IPS DF 6.9 (cell line): ENCODE results near the gene ZBTB16.

Experiments
- DNase-seq: peaks from one replicate; pipeline ENCODE4 v3.0.0-alpha.2; 2013; ENCODE audit warnings: low read depth, low spot score
- H3K27ac ChIP-seq: one replicate; pipeline ENCODE4 v1.5.1; 2013; ENCODE audit warnings: low read length, control low read depth
- H3K27me3 ChIP-seq: 2 replicates; pipeline ENCODE4 v1.6.1; 2013; ENCODE audit warnings: mild to moderate bottlenecking, low read length; ENCODE audit not compliant: control insufficient read depth, insufficient read depth
- H3K36me3 ChIP-seq: 2 replicates; pipeline ENCODE4 v1.6.1; 2013; ENCODE audit warnings: low read length; ENCODE audit not compliant: control insufficient read depth, insufficient read depth
- H3K4me1 ChIP-seq: 2 replicates; pipeline ENCODE4 v1.6.1; 2013; ENCODE audit warnings: low read length; ENCODE audit not compliant: control insufficient read depth, insufficient read depth
- H3K4me3 ChIP-seq: 2 replicates; pipeline ENCODE4 v1.5.1; 2013; ENCODE audit warnings: mild to moderate bottlenecking, low read length
- H3K9me3 ChIP-seq: 2 replicates; pipeline ENCODE4 v1.6.1; 2013; ENCODE audit warnings: low read length, inconsistent platforms; ENCODE audit not compliant: control insufficient read depth, insufficient read depth
- WGBS: extraction: QIAGEN DNeasy Blood & Tissue Kit; methylation state at CpG from one replicate; pipeline ENCODE4 v1.1.7; 2013; ENCODE audit warnings: mixed read lengths, missing lambda C conversion rate; ENCODE audit not compliant: insufficient read length, insufficient coverage; 5-methylcytosine and 5-hydroxymethylcytosine counted together

ZBTB16 gene

DNA sequence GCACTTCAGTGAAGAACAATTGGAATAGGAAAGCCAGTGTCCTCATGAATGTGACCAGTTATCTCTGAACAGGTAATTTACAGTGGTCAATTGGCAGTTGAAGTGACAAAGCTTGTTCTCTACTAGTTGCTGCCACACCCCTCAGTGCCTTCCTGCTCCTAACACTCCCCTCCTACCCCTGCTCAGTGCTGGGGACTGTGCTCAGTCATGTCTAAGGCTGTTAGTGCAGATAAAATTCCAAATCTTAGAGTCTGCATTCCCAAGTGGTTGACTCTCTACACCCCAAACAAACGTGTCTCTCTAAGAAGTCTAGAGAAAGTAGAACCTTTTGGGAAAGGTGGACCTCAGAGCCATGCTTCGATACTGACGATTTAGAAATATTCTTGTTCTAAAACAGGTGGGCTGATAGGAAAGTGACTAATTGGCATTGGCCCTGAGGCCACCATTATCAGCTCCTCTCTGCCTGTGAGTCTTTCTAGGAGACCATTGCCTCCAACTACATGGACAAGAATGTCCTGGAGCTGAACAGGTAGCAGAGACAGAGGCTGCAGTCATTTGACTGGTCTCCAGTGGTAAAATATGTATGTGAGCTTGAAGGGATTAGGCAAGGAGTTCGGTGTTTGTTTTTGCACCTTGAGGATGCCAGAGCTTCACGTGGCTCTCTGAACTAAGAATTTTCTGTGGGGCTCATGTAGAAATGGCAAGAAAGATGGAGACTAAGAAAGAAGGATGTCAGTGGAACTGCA, 214.6 kb downstream of the ZBTB16 start:
- Histone ChIP-seq H3K9me3 (no peaks in the 10 kb centered on the region), H3K27me3 (no peaks in the 10 kb centered on the region), H3K27ac (no peak overlapping the region), H3K36me3 (no peaks in the 10 kb centered on the region), H3K4me1 (no peaks in the 10 kb centered on the region), H3K4me3 (no peak overlapping the region)
- no CpG with 5 or more reads among the region's 5 CpGs for WGBS
- DNase-seq: no peak

DNA sequence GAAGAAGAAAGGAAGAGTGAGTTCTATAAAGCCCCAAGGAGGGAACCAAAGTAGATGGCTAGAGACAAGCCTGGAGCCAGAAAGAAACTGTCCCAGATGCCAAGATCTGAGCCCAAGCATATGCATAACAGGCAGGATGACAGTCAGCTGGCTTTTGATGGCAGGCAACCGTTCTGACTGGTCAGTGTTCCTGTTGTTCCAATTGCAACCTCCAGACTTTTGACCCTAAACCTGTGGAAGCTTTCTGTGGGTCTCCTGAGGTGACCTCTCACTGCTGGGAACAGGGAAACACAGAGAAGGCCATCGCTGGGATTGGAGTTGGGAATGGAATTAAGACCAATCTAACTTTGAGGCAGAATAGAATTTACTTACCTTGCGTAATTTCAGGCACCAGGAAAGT, 215.1 kb downstream of the ZBTB16 start:
- no CpG with 5 or more reads among the region's 3 CpGs for WGBS
- Histone ChIP-seq H3K4me1 (no peaks in the 10 kb centered on the region), H3K4me3 (no peak overlapping the region), H3K27me3 (no peaks in the 10 kb centered on the region), H3K9me3 (no peaks in the 10 kb centered on the region), H3K36me3 (no peaks in the 10 kb centered on the region), H3K27ac (no peak overlapping the region)
- DNase-seq: no peak

DNA sequence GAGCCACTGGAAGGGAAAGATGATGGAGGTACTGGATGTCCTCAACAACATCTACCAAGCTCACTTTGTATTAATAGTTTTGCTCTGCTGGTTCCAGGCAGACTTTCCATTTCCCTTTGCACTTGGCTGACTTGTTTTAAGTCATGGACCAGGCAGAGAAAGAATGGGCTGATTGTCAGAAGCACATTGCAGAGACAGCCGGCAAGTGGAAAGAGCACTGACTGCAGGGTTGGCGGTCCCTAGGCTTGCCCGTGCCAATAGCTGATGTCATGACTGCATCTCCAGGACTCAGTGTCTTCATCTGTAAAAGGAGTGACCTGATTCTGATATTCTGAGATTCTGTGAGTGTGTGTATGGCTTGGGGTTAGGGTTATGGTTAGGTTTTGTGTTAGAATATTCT, 215.8 kb downstream of the ZBTB16 start:
- no peak for DNase-seq
- Histone ChIP-seq H3K4me1 (no peaks in the 10 kb centered on the region), H3K27me3 (no peaks in the 10 kb centered on the region), H3K9me3 (no peaks in the 10 kb centered on the region), H3K4me3 (no peak overlapping the region), H3K27ac (no peak overlapping the region), H3K36me3 (no peaks in the 10 kb centered on the region)
- WGBS: no CpG with 5 or more reads among the region's 3 CpGs

DNA sequence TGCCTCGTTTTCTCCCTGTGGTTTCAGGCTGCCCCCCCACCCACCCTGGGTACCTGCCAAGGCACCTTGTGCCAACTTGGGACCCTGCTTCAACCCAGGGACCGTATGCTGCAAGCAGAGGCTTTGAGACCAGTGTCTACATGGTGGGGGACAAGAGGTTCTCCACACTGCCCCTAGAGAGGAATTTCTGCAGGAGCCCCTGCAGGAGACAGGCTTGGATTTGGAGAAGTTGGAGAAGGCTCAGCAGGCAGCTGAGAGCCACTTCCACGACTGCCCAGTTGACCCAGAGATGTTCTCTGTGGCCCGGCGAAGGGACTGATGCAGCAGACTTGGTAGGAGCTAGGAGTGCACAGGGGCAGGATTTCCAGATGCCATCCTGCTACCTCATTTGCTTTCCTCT, 216.6 kb downstream of the ZBTB16 start:
- Histone ChIP-seq H3K27ac (no peak overlapping the region), H3K36me3 (no peaks in the 10 kb centered on the region), H3K27me3 (no peaks in the 10 kb centered on the region), H3K4me3 (no peak overlapping the region), H3K4me1 (peaks cover 2% of the 10 kb centered on the region; the same call in 1 of the 2 replicates), H3K9me3 (no peaks in the 10 kb centered on the region)
- DNase-seq: no peak
- no CpG with 5 or more reads among the region's 5 CpGs for WGBS

DNA sequence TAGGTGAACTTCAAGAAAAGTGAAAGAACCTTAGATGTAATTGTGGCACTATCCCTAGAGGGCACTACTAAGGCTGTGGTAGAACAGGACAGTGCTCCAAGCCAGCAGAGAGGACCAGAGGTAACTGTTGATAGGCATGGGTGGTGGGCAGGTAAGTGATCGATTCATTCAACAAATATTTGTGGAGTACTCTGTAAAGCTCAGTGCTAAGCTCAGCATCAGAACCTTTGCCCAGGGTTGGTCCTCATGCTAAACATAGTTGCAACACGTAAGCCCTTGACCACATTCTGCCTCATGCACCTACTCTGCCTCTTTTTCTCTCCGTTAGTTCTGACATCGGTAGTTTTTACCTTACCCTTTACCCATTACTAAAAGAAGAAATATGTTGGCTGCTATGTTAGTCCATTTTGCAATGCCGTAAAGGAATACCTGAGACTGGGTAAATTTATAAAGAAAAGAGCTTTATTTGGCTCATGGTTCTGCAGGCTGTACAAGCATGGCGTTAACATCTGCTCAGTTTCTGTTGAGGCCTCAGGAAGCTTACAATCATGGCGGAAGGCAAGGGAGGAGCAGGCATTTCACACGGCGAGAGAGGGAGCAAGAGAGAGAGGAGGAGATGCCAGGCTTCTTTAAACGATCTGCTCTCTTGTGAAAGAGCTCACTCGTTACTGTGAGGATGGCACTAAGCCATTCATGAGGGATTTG, 218.3 kb downstream of the ZBTB16 start:
- Histone ChIP-seq H3K27ac (no peak overlapping the region), H3K4me1 (peaks cover 3% of the 10 kb centered on the region; the same call in 1 of the 2 replicates), H3K36me3 (no peaks in the 10 kb centered on the region), H3K27me3 (no peaks in the 10 kb centered on the region), H3K9me3 (no peaks in the 10 kb centered on the region), H3K4me3 (no peak overlapping the region)
- no CpG with 5 or more reads among the region's 11 CpGs for WGBS
- DNase-seq: no peak

DNA sequence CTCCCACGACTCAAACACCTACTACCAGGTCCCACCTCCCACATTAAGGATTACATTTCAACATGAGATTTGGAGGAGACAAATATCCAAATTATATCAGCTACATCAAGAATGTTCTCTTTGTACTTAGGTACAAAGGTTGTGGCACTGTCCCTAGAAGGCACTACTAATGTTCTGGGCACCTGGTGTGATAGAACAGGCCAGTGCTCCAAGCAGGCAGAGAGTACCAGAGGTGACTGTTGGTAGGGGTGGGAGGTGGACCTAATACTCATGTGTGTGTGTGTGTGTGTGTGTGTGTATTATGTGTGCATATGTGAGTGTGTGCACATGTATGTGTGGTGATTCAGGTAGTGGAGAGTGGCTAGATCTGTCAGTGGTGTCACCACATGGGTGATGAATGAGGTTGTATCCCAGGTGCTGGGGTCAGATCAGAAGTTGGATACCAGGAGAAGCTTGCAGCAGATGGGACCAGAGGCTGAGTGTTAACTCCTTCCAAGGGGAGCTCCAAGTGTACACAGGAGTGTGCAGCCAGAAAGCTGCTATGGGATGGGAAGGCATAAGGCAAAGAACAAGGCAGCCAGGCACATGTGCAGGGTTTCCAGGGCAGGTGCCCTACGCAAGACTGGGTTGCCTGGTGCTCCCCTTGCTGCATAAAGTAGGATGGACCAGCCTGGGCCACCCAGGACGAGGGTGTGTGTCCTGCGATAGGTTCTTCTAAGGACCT, 219.0 kb downstream of the ZBTB16 start:
- peaks cover 3% of the 10 kb centered on the region; the same call in 1 of the 2 replicates for H3K4me1 ChIP-seq
- no peaks in the 10 kb centered on the region for H3K36me3 ChIP-seq
- H3K27ac ChIP-seq: no peak overlapping the region
- WGBS: no CpG with 5 or more reads among the region's 4 CpGs
- no peaks in the 10 kb centered on the region for H3K9me3 ChIP-seq
- DNase-seq: no peak
- H3K27me3 ChIP-seq: no peaks in the 10 kb centered on the region
- no peak overlapping the region for H3K4me3 ChIP-seq

DNA sequence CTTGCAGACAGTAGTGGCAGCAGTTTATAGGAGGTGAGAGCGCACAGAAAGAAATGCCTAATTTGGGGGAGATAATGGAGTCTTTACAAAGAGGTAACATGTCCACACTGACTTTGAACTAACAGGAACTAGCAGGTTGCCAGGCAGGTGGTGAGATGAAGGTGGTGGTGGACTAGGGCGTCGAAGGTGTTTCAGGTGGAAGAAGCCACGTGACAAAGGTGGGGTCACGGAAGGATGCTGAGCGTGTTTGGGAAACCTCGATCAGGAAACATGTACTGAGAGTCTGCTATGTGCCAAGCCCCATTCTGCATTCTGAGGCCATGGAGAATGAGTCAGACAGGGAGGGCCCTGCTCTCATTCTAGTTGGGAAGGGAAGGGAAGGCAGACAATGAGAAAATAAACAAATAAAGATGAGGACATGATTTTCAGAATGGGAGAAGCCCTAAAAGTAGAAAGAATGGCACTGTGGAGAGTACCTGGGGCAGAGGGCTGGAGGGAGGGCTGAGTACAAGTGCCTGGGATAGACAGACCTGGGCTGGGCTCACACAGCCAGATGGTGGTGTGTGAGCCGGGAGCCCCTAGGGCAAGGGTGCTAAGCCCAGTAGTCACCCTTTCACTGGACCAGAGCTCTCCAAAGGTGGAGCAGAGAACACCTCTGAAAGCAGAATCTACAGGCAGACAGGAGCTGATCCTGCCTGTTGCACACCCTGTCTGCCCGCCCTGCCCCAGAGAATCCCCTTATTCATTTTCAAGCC, 220.5 kb downstream of the ZBTB16 start:
- H3K4me1 ChIP-seq: peaks cover 3% of the 10 kb centered on the region; the same call in 1 of the 2 replicates
- no peak for DNase-seq
- no peaks in the 10 kb centered on the region for H3K9me3 ChIP-seq
- WGBS: no CpG with 5 or more reads among the region's 9 CpGs
- H3K4me3 ChIP-seq: no peak overlapping the region
- no peaks in the 10 kb centered on the region for H3K27me3 ChIP-seq
- H3K27ac ChIP-seq: no peak overlapping the region
- H3K36me3 ChIP-seq: no peaks in the 10 kb centered on the region

DNA sequence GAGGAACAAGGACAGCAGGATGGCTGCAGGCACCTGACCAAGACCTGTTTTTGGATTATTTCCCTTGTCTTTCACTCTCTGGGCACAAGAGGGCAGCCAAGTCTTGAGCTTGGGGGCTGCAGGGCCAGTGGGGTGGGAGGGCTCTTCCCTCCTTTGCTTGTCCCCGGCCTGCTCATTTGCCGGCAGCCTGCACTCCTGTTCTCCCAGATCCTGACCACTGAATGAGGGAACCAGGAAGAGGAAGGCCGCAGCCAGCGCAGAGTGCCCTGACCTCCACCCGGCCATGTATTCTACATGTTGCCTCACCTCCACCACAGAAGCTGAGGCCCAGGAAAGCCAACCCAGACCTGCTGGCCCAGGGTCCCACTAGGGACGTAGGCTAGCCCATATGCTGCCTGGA, 221.2 kb downstream of the ZBTB16 start:
- H3K4me3 ChIP-seq: no peak overlapping the region
- no peaks in the 10 kb centered on the region for H3K27me3 ChIP-seq
- no peaks in the 10 kb centered on the region for H3K36me3 ChIP-seq
- peak; percentile 72 for DNase-seq
- H3K9me3 ChIP-seq: no peaks in the 10 kb centered on the region
- peaks cover 3% of the 10 kb centered on the region; the same call in 1 of the 2 replicates for H3K4me1 ChIP-seq
- no peak overlapping the region for H3K27ac ChIP-seq
- WGBS: no CpG with 5 or more reads among the region's 6 CpGs

DNA sequence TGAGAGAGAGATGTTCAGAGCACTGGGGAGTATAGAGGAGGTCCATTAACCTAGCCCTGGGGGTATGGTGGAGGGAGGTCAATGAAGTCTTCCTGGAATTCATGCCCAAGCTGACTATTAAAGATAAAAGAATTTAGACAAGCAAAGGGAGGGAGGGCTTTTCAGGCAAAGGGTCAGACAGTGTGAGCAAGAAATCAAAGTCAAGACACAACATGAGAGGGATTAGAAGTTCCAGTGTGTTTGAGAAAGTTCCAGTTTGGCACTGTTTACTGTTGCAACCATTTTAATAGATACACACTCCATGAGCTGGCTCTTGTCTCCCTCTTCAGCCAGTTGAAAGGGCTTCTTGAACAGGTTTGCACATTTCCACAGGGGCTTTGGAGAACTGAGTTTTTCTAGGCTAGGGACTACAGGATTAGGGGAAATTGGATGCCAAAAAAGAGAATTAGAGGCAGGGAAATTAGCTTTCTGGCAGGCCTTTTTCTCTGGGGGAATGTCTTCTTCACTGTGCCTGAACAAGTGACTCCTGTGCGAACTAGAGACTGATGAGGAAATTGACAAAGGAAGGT, 222.0 kb downstream of the ZBTB16 start:
- WGBS: no CpG with 5 or more reads among the region's 1 CpG
- Histone ChIP-seq H3K27ac (no peak overlapping the region), H3K27me3 (no peaks in the 10 kb centered on the region), H3K4me3 (no peak overlapping the region), H3K9me3 (no peaks in the 10 kb centered on the region), H3K36me3 (no peaks in the 10 kb centered on the region), H3K4me1 (peaks cover 3% of the 10 kb centered on the region; the same call in 1 of the 2 replicates)
- no peak for DNase-seq

DNA sequence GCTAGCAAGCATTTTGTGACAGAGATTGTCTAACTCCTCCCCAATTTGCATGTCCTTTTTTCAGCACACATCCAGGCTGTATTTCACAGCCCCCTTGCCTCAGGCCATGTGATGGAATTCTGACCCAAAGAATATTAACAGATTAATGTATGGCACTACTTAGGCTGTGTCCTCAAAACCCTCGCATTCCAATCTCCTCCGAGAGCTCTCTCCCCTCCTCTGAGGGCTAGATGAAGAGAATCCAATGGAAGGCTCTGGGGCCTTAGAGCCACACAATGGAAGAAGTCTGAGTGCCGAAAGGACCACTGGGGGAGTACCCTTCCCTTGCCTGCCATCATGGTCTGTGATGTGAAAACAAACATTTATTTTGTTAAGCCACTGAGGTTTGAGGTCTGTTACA, 223.0 kb downstream of the ZBTB16 start:
- DNase-seq: no peak
- no peaks in the 10 kb centered on the region for H3K36me3 ChIP-seq
- H3K4me3 ChIP-seq: no peak overlapping the region
- no peak overlapping the region for H3K27ac ChIP-seq
- no peaks in the 10 kb centered on the region for H3K27me3 ChIP-seq
- WGBS: no CpG with 5 or more reads among the region's 3 CpGs
- H3K4me1 ChIP-seq: peaks cover 3% of the 10 kb centered on the region; the same call in 1 of the 2 replicates
- no peaks in the 10 kb centered on the region for H3K9me3 ChIP-seq
